GM19025 (cell line): ENCODE results near the gene MTA1.

Experiments
- ATAC-seq: cut with Tn5 transposase; IDR thresholded peaks from one replicate; pipeline ENCODE4 v1.9.1; 2021; ENCODE audit warnings: mild to moderate bottlenecking, low read depth, moderate library complexity; ENCODE audit not compliant: unreplicated experiment

MTA1 gene

GRCh38 chr14:105503935-105504692 is 84.5 kb downstream of the MTA1 start:
- no peak for ATAC-seq

GRCh38 chr14:105505101-105505500 is 85.5 kb downstream of the MTA1 start:
- ATAC-seq: no peak

GRCh38 chr14:105507247-105507646 is 87.6 kb downstream of the MTA1 start:
- ATAC-seq: no peak

- no peak for ATAC-seq
Measured at GRCh38 chr14:105508069-105508468, 88.4 kb downstream of the MTA1 start.

GRCh38 chr14:105508601-105509000 is 89.0 kb downstream of the MTA1 start:
- ATAC-seq: no peak

- no peak for ATAC-seq
Measured at GRCh38 chr14:105517096-105517495, 97.5 kb downstream of the MTA1 start.

- ATAC-seq: no peak
Measured at GRCh38 chr14:105519946-105520698, 100.5 kb downstream of the MTA1 start.
